K562 (cell line): ENCODE measurements around the gene RANBP3. TPM values are rescaled to one million over a fixed set of nuclear protein-coding genes. Genes with fewer than 3 reads are reported as not detected.

ENCODE experiments used
- ATAC-seq: fragments of 200-7000 bp; cut with Tn5 transposase; 3 replicates; pipeline ENCODE4 v1.9.1; 2020; ENCODE audit warnings: moderate library complexity
- BruUV-seq: library from RNA; stranded (reverse); fragments of 400-500 nt; replicated peaks from 2 replicates; lab custom pipeline; 2021; lab: Mats Ljungman, UMichigan
- CTCF ChIA-PET: fragments of 300-600 bp; formaldehyde crosslinking; extraction: SDS; loops from one replicate; lab custom pipeline; 2021; ENCODE audit warnings: low intra/inter-chr PET ratio; lab: Yijun Ruan, JAX
- POLR2A ChIA-PET: fragments of 300-600, 350-650 bp; sonication (Branson Sonifier 250); formaldehyde crosslinking; extraction: SDS; loops from one replicate; lab custom pipeline; 2021; ENCODE audit warnings: antibody characterized with exemption, inconsistent platforms; lab: Yijun Ruan, JAX
- DNase-seq, 4 experiments: peaks; one replicate each; pipeline versions ENCODE4 v3.0.0 to v3.0.0-alpha.2; 2011 to 2018; ENCODE audit warnings: low spot score in 3 of 4, mixed read lengths in 3 of 4; ENCODE audit errors: extremely low read depth in 1 of 4
- FAIRE-seq: peaks from 2 replicates; lab custom pipeline; 2011; peaks lifted over from hg19 to GRCh38; lab: Jason Lieb, UNC
- H2AFZ ChIP-seq: 2 replicates; pipeline ENCODE4 v1.6.0; 2011; ENCODE audit warnings: low read depth, low read length, control low read depth, inconsistent platforms
- H3K27ac ChIP-seq: fragments of 200-600 bp; 3 replicates; pipeline ENCODE4 v1.8.0; 2011; ENCODE audit warnings: low read depth, mild to moderate bottlenecking, control low read depth, inconsistent platforms, low read length, moderate library complexity, mixed read lengths; ENCODE audit errors: extremely low read depth
- H3K27me3 ChIP-seq, 2 experiments: fragments of 300-600 bp in 1 of 2; 2 replicates in 1 of 2; 3 replicates in 1 of 2; pipeline versions ENCODE4 v1.6.0 to v1.8.0; 2011; ENCODE audit warnings: inconsistent platforms in 2 of 2, low read length in 2 of 2, mild to moderate bottlenecking in 1 of 2, mixed read lengths in 1 of 2, moderate library complexity in 1 of 2; ENCODE audit not compliant: control insufficient read depth in 2 of 2, insufficient read depth in 2 of 2
- H3K36me3 ChIP-seq: fragments of 300-600 bp; 3 replicates; pipeline ENCODE4 v1.8.0; 2011; ENCODE audit warnings: mild to moderate bottlenecking, low read length, inconsistent platforms; ENCODE audit not compliant: control insufficient read depth, insufficient read depth
- H3K4me1 ChIP-seq, 2 experiments: fragments of 200-600 bp in 1 of 2; replicated peaks in 1 of 2; 2 replicates in 1 of 2; 3 replicates in 1 of 2; pipeline versions ENCODE4 v1.5.1 to v1.8.0; 2011; ENCODE audit warnings: inconsistent platforms in 2 of 2, low read length in 2 of 2, mild to moderate bottlenecking in 1 of 2, mixed read lengths in 1 of 2, moderate library complexity in 1 of 2; ENCODE audit not compliant: control insufficient read depth in 2 of 2, insufficient read depth in 2 of 2
- H3K4me2 ChIP-seq: 2 replicates; pipeline ENCODE4 v1.6.1; 2011; ENCODE audit warnings: low read length, control low read depth, inconsistent platforms, mixed read lengths; ENCODE audit not compliant: insufficient read depth
- H3K4me3 ChIP-seq: fragments of 200-600 bp; sonication (generic), shearing (Covaris generic); 2 replicates; pipeline ENCODE4 v1.5.1; 2016; ENCODE audit warnings: control low read depth, inconsistent platforms
- H3K79me2 ChIP-seq: fragments of 200-600 bp; 3 replicates; pipeline ENCODE4 v1.8.0; 2011; ENCODE audit warnings: low read length, inconsistent platforms; ENCODE audit not compliant: control insufficient read depth, insufficient read depth
- H3K9ac ChIP-seq, 2 experiments: 2 replicates each; pipeline versions ENCODE4 v1.6.0 to v1.6.1; 2011; ENCODE audit warnings: low read depth in 2 of 2, low read length in 2 of 2, control low read depth in 1 of 2, inconsistent platforms in 1 of 2, mild to moderate bottlenecking in 1 of 2, mixed read lengths in 1 of 2; ENCODE audit not compliant: insufficient read depth in 1 of 2
- H3K9me1 ChIP-seq: one replicate; pipeline ENCODE4 v1.6.0; 2011; ENCODE audit warnings: inconsistent platforms, mild to moderate bottlenecking, low read length, moderate library complexity; ENCODE audit not compliant: control insufficient read depth, insufficient read depth
- H3K9me3 ChIP-seq: replicated peaks from 2 replicates; pipeline ENCODE4 v1.5.1; 2011; ENCODE audit warnings: low read depth, low read length, inconsistent platforms; ENCODE audit not compliant: control insufficient read depth, insufficient read depth
- H4K20me1 ChIP-seq: replicated peaks from 2 replicates; pipeline ENCODE4 v1.6.1; 2011; ENCODE audit warnings: low read length, inconsistent platforms, mixed read lengths; ENCODE audit not compliant: control insufficient read depth, insufficient read depth
- FOS ChIP-seq: IDR thresholded peaks from 3 replicates; pipeline ENCODE4 v1.6.1; 2011; ENCODE audit not compliant: insufficient read length; ENCODE audit errors: extremely low read depth
- GABPA ChIP-seq: fragments of 200-800 bp; sonication (Bioruptor generic); conservative IDR thresholded peaks from 2 replicates; pipeline ENCODE4 v1.6.1; 2016; ENCODE audit warnings: low read depth, missing genetic modification characterization, missing compliant biosample characterization
- RERE ChIP-seq: sonication (generic); formaldehyde crosslinking; IDR thresholded peaks from 2 replicates; pipeline ENCODE4 v1.8.0; 2023; ENCODE audit warnings: missing genetic modification reagents, mild to moderate bottlenecking, borderline replicate concordance
- TAF15 ChIP-seq: fragments of 200-400 bp; formaldehyde crosslinking; IDR thresholded peaks from 2 replicates; pipeline ENCODE4 v1.6.1; 2017; ENCODE audit warnings: mild to moderate bottlenecking, low read depth, low read length, moderate library complexity
- TRIM24 ChIP-seq, 2 experiments: fragments of 450-650 bp; IDR thresholded peaks; 2 replicates each; pipeline ENCODE4 v1.6.1; 2016
- ZMIZ1 ChIP-seq, 2 experiments: fragments of 150-350 bp in 1 of 2; IDR thresholded peaks; 2 replicates each; pipeline ENCODE4 v1.6.1; 2012 to 2016; ENCODE audit warnings: low read depth in 2 of 2, low read length in 2 of 2, mild to moderate bottlenecking in 1 of 2, moderate library complexity in 1 of 2
- WGBS: fragments of 100-300 bp; shearing (Covaris generic); methylation state at CpG from one replicate; pipeline ENCODE4 v1.1.6; 2016; ENCODE audit warnings: low coverage, mixed read lengths; ENCODE audit not compliant: insufficient coverage; ENCODE audit errors: missing lambda C conversion rate; 5-methylcytosine and 5-hydroxymethylcytosine counted together
- in situ Hi-C: fragments of 300-500 bp; cut with MboI; formaldehyde crosslinking; loops from 4 replicates; pipeline ENCODE4 v1.15.0; 2018; ENCODE audit warnings: inconsistent platforms, mixed read lengths
- intact Hi-C: fragments of 100-400 bp; cut with micrococcal nuclease; formaldehyde crosslinking; loops from 2 replicates; pipeline ENCODE4 v1.14.2; 2022
- polyA plus RNA-seq, 8 experiments: library from polyadenylated mRNA; depleted of rRNA in 4 of 8; stranded (reverse) in 5 of 8; unstranded in 3 of 8; fragments of >200 nt; fragmentation: Nextera tagmentation in 2 of 8; fragmentation: Illumina TruSeq in 1 of 8; extraction: Ambion mirVana in 2 of 8; extraction: Trizol in 1 of 8; gene quantifications; 2 replicates each; pipeline versions ENCODE4 v1.2.1 to v1.2.3, GENCODE V29; 2011 to 2014; ENCODE audit warnings: inconsistent platforms in 1 of 8, missing spikeins in 1 of 8
- total RNA-seq, 7 experiments: library from RNA; depleted of rRNA in 6 of 7; stranded (reverse); fragments of >200 nt in 6 of 7; fragmentation: Illumina TruSeq in 2 of 7; extraction: Trizol in 2 of 7; gene quantifications; 2 replicates each; pipeline versions ENCODE4 v1.2.1 to v1.2.3, GENCODE V29; 2011 to 2021; ENCODE audit warnings: low replicate concordance in 1 of 7
- TF ChIP-seq, protein P1 (sequence below): sonication (generic); formaldehyde crosslinking; IDR thresholded peaks from 2 replicates; pipeline ENCODE4 v1.8.1; 2023; ENCODE audit warnings: mild to moderate bottlenecking, missing genetic modification reagents

Gene RANBP3
- total and polyA plus RNA-seq, 9 of the 15 experiments (the other 6 are each of a cell fraction or from before 2014, with no cell fraction given): 0.90 to 95.1 (median 63.2) TPM

GRCh38 chr19:5957170-5957569 lies 20.8 kb downstream of the RANBP3 start (continued):
- TF ChIP-seq ZMIZ1 (IDR thresholded peaks at IDR 0.05; ENCODE audit: low read depth in 2 of 2, low read length in 2 of 2) (no peak), GABPA (tag) (no peak), TRIM24 (IDR thresholded peaks at IDR 0.05) (no peak), FOS (no peak)

GRCh38 chr19:5956728-5957127 lies 21.2 kb downstream of the RANBP3 start:
- CTCF ChIA-PET: no interaction called here
- TF ChIP-seq TAF15: no peak
- TF ChIP-seq, protein P1, sequence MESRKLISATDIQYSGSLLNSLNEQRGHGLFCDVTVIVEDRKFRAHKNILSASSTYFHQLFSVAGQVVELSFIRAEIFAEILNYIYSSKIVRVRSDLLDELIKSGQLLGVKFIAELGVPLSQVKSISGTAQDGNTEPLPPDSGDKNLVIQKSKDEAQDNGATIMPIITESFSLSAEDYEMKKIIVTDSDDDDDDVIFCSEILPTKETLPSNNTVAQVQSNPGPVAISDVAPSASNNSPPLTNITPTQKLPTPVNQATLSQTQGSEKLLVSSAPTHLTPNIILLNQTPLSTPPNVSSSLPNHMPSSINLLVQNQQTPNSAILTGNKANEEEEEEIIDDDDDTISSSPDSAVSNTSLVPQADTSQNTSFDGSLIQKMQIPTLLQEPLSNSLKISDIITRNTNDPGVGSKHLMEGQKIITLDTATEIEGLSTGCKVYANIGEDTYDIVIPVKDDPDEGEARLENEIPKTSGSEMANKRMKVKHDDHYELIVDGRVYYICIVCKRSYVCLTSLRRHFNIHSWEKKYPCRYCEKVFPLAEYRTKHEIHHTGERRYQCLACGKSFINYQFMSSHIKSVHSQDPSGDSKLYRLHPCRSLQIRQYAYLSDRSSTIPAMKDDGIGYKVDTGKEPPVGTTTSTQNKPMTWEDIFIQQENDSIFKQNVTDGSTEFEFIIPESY (CRISPR knock-in tag): peak; percentile 47; the same call in 1 of the 2 replicates
- TF ChIP-seq RERE (CRISPR knock-in tag): no peak
- TF ChIP-seq, all 486 proteins: peak for 1
- Histone ChIP-seq H3K79me2 (peaks cover 96% of the 10 kb centered on the region), H2AFZ (no peak overlapping the region), H3K9ac (peak overlapping the region; percentile 0 to 78; a peak in 1 of 4 replicates), H4K20me1 (peaks cover 49% of the 10 kb centered on the region), H3K4me1 (peaks cover 46 to 47% of the 10 kb centered on the region in 2 experiments), H3K4me2 (no peak overlapping the region; the same call in 1 of the 2 replicates), H3K36me3 (peaks cover 21% of the 10 kb centered on the region; the same call in 2 of the 3 replicates), H3K4me3 (no peak overlapping the region), H3K9me3 (no peaks in the 10 kb centered on the region), H3K9me1 (peaks cover 4% of the 10 kb centered on the region), H3K27me3 (no peaks in the 10 kb centered on the region), H3K27ac (peak overlapping the region; percentile 10; the same call in 1 of the 3 replicates)
- DNase-seq (no peak), ATAC-seq (no peak), FAIRE-seq (peak; percentile 19)
- BruUV-seq: no TSS peak
- POLR2A ChIA-PET: interaction anchor here (1.0 to 4.7 kb wide), 3 partner anchors 8 to 12 kb away, joined by 3 to 41 read pairs (median 3); no protein-coding TSS in a partner anchor
- 86% methylated on average over 12 of the region's 12 CpGs for WGBS
- in situ Hi-C loops: no loop called here
- intact Hi-C loops: no loop called here
